HL-60 (cell line): Measurements from ENCODE around the gene PNMA8C.
"Not testable (repeated sequence)": the region's sequence is repeated elsewhere in the genome, so short reads cannot be mapped to it uniquely, and the experiment has no call there.

Experiments
- DNase-seq, 2 experiments: peaks; one replicate each; pipeline ENCODE4 v3.0.0-alpha.2; 2010 to 2020; ENCODE audit warnings: low read depth in 1 of 2, low spot score in 1 of 2
- H3K27ac ChIP-seq: fragments of 250-450 bp; sonication (Bioruptor Pico); replicated peaks from 2 replicates; pipeline ENCODE4 v1.5.1; 2020; ENCODE audit warnings: mild to moderate bottlenecking, moderate library complexity
- H3K27me3 ChIP-seq: fragments of 250-450 bp; sonication (Bioruptor Pico); 2 replicates; pipeline ENCODE4 v1.5.1; 2021; ENCODE audit warnings: mild to moderate bottlenecking, moderate library complexity; ENCODE audit not compliant: insufficient read depth, poor library complexity, severe bottlenecking
- H3K4me3 ChIP-seq: replicated peaks from 2 replicates; pipeline ENCODE4 v1.5.1; 2011; ENCODE audit warnings: mild to moderate bottlenecking, control low read depth, low read length; ENCODE audit not compliant: insufficient read depth
- GABPA ChIP-seq: IDR thresholded peaks from 2 replicates; pipeline ENCODE4 v1.6.1; 2012; ENCODE audit warnings: low read depth
- POLR2AphosphoS5 ChIP-seq: IDR thresholded peaks from 2 replicates; pipeline ENCODE4 v1.6.1; 2012; ENCODE audit warnings: low read depth
- REST ChIP-seq: IDR thresholded peaks from 2 replicates; pipeline ENCODE4 v1.6.1; 2012; ENCODE audit warnings: low read depth; ENCODE audit not compliant: insufficient replicate concordance
- SPI1 ChIP-seq: IDR thresholded peaks from 2 replicates; pipeline ENCODE4 v1.6.1; 2012; ENCODE audit warnings: low read depth, mild to moderate bottlenecking, borderline replicate concordance
- TF ChIP-seq, protein P1 (sequence below): IDR thresholded peaks from one replicate; pipeline ENCODE4 v1.5.1; 2011; ENCODE audit warnings: low read length, control low read depth, inconsistent platforms; ENCODE audit not compliant: insufficient read depth

The PNMA8C gene

DNA sequence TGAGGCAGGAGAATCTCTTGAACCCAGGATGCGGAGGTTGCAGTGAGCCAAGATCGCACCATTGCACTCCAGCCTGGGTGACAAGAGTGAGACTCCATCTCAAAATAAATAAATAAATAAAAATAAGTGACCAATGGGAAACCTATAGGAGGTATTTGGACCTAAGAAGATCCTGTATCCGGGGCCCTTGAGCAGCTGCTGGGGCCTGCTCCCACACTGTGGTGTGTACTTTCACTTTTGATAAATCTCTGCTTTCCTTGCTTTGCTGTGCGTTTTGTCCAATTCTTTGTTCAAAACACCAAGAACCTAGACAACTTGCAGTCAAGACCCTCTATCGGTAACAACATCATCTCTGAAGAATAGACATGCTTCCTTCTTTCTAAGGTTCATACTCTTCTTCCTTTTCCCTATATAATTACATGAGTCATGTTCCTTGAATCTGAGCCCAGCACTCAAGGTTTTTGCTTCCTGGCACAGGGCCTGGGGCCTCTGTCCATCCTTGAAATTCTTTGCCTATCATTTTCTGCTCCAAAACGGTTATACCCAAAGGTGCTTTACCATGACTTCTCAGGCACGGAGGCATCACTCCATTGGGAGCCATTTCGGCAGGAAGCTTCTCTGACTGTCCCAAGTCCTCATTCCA, 14.2 kb upstream of the PNMA8C start:
- H3K27me3 ChIP-seq: peaks cover 2% of the 10 kb centered on the region
- no peak overlapping the region for H3K27ac ChIP-seq
- TF ChIP-seq SPI1 (no peak), GABPA (no peak)
- TF ChIP-seq, protein P1, sequence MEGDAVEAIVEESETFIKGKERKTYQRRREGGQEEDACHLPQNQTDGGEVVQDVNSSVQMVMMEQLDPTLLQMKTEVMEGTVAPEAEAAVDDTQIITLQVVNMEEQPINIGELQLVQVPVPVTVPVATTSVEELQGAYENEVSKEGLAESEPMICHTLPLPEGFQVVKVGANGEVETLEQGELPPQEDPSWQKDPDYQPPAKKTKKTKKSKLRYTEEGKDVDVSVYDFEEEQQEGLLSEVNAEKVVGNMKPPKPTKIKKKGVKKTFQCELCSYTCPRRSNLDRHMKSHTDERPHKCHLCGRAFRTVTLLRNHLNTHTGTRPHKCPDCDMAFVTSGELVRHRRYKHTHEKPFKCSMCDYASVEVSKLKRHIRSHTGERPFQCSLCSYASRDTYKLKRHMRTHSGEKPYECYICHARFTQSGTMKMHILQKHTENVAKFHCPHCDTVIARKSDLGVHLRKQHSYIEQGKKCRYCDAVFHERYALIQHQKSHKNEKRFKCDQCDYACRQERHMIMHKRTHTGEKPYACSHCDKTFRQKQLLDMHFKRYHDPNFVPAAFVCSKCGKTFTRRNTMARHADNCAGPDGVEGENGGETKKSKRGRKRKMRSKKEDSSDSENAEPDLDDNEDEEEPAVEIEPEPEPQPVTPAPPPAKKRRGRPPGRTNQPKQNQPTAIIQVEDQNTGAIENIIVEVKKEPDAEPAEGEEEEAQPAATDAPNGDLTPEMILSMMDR: no peak
- DNase-seq: no peak
- H3K4me3 ChIP-seq: no peak overlapping the region

- DNase-seq: no peak
- TF ChIP-seq SPI1 (no peak), REST (no peak), POLR2AphosphoS5 (no peak), GABPA (no peak)
- TF ChIP-seq, protein P1: no peak
- no peak overlapping the region for H3K4me3 ChIP-seq
- no peaks in the 10 kb centered on the region for H3K27me3 ChIP-seq
- no peak overlapping the region for H3K27ac ChIP-seq
Observed at GRCh38 chr19:46441866-46442265, 13.1 kb upstream of the PNMA8C start.

- not testable (repeated sequence) for H3K4me3 ChIP-seq, H3K27ac ChIP-seq, H3K27me3 ChIP-seq, DNase-seq
Observed at GRCh38 chr19:46435689-46436088, 7.0 kb upstream of the PNMA8C start.

GRCh38 chr19:46435009-46435408, 6.3 kb upstream of the PNMA8C start:
- no peak for TF ChIP-seq GABPA
- no peak for TF ChIP-seq REST
- no peak for TF ChIP-seq SPI1
- no peak for TF ChIP-seq POLR2AphosphoS5
- TF ChIP-seq, protein P1: no peak
- DNase-seq: no peak
- no peak overlapping the region for H3K27ac ChIP-seq
- H3K27me3 ChIP-seq: no peaks in the 10 kb centered on the region
- no peak overlapping the region for H3K4me3 ChIP-seq

DNA sequence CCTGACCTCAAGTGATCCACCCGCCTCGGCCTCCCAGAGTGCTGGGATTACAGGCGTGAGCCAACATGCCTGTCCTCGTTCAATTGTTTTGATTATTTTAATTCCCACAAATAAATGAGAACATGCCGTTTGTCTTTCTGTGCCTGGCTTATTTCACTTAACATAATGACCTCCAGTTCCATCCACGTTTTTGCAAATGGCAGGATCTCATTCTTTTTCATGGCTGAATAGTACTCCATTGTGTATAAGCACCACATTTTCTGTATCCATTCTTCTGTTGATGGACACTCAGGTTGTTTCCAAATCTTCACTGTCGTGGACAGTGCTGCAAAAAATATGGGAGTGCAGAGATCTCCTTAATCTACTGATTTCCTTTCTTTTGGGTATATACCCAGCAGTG, 4.7 kb upstream of the PNMA8C start:
- H3K4me3 ChIP-seq, H3K27ac ChIP-seq, H3K27me3 ChIP-seq, DNase-seq: not testable (repeated sequence)
